ENCODE results near the gene RPL15.
"Not testable (repeated sequence)": the region's sequence is repeated elsewhere in the genome, so short reads cannot be mapped to it uniquely, and the experiment has no call there.

RPL15 gene

GRCh38 chr3:23913873-23914743 is 2.8 kb upstream of the RPL15 start:
- no peak overlapping the region for H3K4me3 Mint-ChIP-seq

DNA sequence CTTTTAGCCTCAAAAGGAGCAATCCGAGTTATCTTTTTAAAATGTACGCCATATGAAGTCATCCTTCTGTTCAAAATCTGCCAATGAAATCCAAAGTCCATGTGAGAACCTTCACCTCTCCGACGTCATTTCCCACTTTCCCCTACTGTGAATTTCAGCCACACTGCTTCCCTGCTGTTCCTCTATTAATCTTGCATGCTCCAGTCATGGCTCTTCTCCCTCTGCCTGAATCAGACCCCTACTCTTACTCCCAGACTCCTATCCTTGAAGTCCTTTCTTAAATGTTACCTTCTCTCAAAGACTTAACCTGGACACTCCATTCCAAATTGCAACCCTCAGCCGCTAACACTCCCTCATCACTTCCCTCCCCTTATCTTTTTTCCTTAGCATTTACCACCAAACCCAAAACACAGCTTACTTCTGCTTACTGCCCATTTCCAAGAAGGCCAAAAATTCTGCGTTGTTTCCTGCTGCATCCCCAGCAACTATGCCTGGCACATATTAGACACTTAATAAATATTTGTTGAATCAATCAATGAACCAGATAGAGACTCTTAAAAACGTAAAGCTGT is 1.3 kb upstream of the RPL15 start:
- Mint-ChIP-seq H3K4me1 (ENCODE audit: low read depth) (peaks cover 42% of the 10 kb centered on the region), H3K4me3 (peak overlapping the region; percentile 98), H3K27me3 (no peaks in the 10 kb centered on the region), H3K27ac (peak overlapping the region; percentile 55), H3K9me3 (ENCODE audit: low read depth) (no peaks in the 10 kb centered on the region), H3K36me3 (peaks cover 31% of the 10 kb centered on the region)

More at GRCh38 chr3:23913873-23914743, 2.8 kb upstream of the RPL15 start:
- peaks cover 28% of the 10 kb centered on the region for H3K4me1 Mint-ChIP-seq (ENCODE audit: low read depth)
- H3K27ac Mint-ChIP-seq, result no peak overlapping the region
- H3K9me3 Mint-ChIP-seq (ENCODE audit: low read depth), result no peaks in the 10 kb centered on the region
- H3K36me3 Mint-ChIP-seq, result peaks cover 21% of the 10 kb centered on the region
- H3K27me3 Mint-ChIP-seq, result no peaks in the 10 kb centered on the region

GRCh38 chr3:23916152-23916885 is 613 bp upstream of the RPL15 start:
- Mint-ChIP-seq H3K27me3 (no peaks in the 10 kb centered on the region), H3K4me1 (ENCODE audit: low read depth) (peaks cover 42% of the 10 kb centered on the region), H3K27ac (peak overlapping the region; percentile 99), H3K4me3 (peak overlapping the region; percentile 98), H3K9me3 (ENCODE audit: low read depth) (no peaks in the 10 kb centered on the region), H3K36me3 (peaks cover 33% of the 10 kb centered on the region)

DNA sequence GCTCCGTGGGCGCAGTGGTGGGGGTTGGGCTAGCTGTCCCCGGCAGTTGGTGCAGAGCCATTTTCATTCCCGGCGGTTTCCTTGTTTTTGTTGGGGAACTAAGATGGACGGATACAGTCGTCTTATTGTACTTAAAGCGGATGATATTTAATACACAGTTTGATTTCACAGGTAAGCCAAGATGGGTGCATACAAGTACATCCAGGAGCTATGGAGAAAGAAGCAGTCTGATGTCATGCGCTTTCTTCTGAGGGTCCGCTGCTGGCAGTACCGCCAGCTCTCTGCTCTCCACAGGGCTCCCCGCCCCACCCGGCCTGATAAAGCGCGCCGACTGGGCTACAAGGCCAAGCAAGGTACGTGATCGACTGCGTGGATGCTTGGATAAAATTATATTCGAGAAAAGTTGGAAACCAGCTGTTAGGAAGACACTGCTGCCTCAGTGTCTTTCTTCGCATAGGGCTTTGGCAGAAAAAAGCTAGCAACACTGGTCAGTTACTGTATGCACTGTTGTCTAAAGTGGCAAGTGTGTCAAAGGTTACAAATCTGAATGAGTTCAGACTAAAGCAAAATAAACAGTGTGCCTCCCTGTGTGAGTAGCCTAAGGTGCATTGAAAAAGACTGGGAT is 859 bp downstream of the RPL15 start:
- not testable (repeated sequence) for H3K27me3 Mint-ChIP-seq; H3K9me3 Mint-ChIP-seq (ENCODE audit: low read depth)
- peak overlapping the region; percentile 99 for H3K27ac Mint-ChIP-seq
- H3K4me1 Mint-ChIP-seq (ENCODE audit: low read depth), result peaks cover 42% of the 10 kb centered on the region
- peaks cover 33% of the 10 kb centered on the region for H3K36me3 Mint-ChIP-seq
- peak overlapping the region; percentile 98 for H3K4me3 Mint-ChIP-seq

DNA sequence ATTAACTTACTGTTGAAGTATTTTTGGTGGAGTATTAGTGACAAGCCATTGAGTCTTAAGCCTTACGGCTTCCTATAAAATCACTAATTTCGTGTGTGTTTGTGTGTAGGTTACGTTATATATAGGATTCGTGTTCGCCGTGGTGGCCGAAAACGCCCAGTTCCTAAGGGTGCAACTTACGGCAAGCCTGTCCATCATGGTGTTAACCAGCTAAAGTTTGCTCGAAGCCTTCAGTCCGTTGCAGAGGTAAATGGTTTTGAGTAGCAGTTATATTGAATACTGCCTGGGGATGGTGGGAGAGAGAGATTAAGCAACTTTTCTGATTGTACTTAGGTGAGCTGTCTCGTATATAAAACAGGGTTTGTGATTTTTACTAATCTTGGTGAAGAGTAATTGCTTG is 1.4 kb downstream of the RPL15 start:
- Mint-ChIP-seq H3K4me3 (peak overlapping the region; percentile 98), H3K27ac (peak overlapping the region; percentile 99), H3K4me1 (ENCODE audit: low read depth) (peaks cover 42% of the 10 kb centered on the region), H3K36me3 (peaks cover 33% of the 10 kb centered on the region)
- H3K9me3 Mint-ChIP-seq (ENCODE audit: low read depth); H3K27me3 Mint-ChIP-seq: not testable (repeated sequence)

GRCh38 chr3:23919628-23920027 is 2.7 kb downstream of the RPL15 start:
- H3K27me3 Mint-ChIP-seq, result no peaks in the 10 kb centered on the region
- peak overlapping the region; percentile 98 for H3K4me3 Mint-ChIP-seq

DNA sequence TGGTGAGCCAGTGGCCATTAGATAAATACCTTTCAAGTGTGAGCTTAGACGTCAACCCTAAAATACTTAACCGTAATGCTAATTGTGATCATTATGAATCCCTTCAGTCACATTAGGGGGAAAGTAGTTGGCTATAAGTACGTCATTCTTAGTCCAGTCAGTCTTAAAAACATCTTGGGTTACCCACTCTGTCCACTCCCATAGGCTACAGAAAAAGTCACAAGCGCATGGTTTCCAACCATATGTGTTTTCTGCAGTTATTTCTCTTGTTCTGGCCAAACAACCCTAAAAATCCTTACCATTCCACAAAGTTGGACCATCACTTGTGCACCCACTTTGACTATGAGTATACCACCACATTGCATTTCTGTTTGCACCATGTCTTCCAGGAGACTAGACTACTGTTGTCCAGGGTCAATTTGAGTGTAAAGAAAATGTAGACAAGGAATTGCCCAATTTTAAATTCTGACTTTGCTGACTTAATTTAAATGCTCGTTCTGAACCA is 3.3 kb downstream of the RPL15 start:
- Mint-ChIP-seq H3K27ac (peak overlapping the region; percentile 68), H3K27me3 (no peaks in the 10 kb centered on the region), H3K4me1 (ENCODE audit: low read depth) (peaks cover 30% of the 10 kb centered on the region), H3K9me3 (ENCODE audit: low read depth) (no peaks in the 10 kb centered on the region), H3K36me3 (peaks cover 33% of the 10 kb centered on the region), H3K4me3 (peak overlapping the region; percentile 98)

More at GRCh38 chr3:23919628-23920027, 2.7 kb downstream of the RPL15 start:
- Mint-ChIP-seq H3K4me1 (ENCODE audit: low read depth) (peaks cover 35% of the 10 kb centered on the region), H3K36me3 (peaks cover 33% of the 10 kb centered on the region), H3K27ac (peak overlapping the region; percentile 68), H3K9me3 (ENCODE audit: low read depth) (no peaks in the 10 kb centered on the region)

GRCh38 chr3:23921052-23921511 is 4.2 kb downstream of the RPL15 start:
- peak overlapping the region; percentile 68 for H3K27ac Mint-ChIP-seq
- H3K27me3 Mint-ChIP-seq, result no peaks in the 10 kb centered on the region
- no peak overlapping the region for H3K4me3 Mint-ChIP-seq
- H3K4me1 Mint-ChIP-seq (ENCODE audit: low read depth), result peaks cover 21% of the 10 kb centered on the region
- peaks cover 33% of the 10 kb centered on the region for H3K36me3 Mint-ChIP-seq
- H3K9me3 Mint-ChIP-seq (ENCODE audit: low read depth), result no peaks in the 10 kb centered on the region

- H3K4me3 Mint-ChIP-seq, result no peak overlapping the region
- H3K9me3 Mint-ChIP-seq (ENCODE audit: low read depth), result no peaks in the 10 kb centered on the region
- no peaks in the 10 kb centered on the region for H3K27me3 Mint-ChIP-seq
- H3K4me1 Mint-ChIP-seq (ENCODE audit: low read depth), result peaks cover 19% of the 10 kb centered on the region
- H3K27ac Mint-ChIP-seq, result no peak overlapping the region
- H3K36me3 Mint-ChIP-seq, result peaks cover 18% of the 10 kb centered on the region
Observed at GRCh38 chr3:23923786-23924185, 6.9 kb downstream of the RPL15 start.

DNA sequence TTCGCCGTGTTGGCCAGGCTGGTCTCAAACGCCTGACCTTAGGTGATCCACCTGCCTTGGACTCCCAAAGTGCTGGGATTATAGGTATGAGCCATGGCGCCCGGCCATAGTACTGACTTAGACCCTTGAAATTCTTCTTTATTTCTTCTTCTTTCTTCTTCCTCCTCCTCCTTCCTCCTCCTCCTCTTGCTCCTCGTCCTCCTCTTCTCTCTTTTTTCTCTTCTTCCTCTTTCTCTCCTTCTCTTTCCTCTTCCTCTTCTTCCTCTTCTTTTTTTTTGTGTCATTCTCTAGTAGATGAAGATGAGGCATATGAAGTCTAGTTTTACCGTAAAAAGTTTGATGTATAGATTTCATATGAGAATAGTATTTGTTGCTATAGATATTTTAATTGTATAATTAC is 9.3 kb downstream of the RPL15 start:
- Mint-ChIP-seq H3K4me3 (no peak overlapping the region), H3K36me3 (no peaks in the 10 kb centered on the region), H3K4me1 (ENCODE audit: low read depth) (peaks cover 2% of the 10 kb centered on the region), H3K27ac (no peak overlapping the region), H3K9me3 (ENCODE audit: low read depth) (no peaks in the 10 kb centered on the region), H3K27me3 (no peaks in the 10 kb centered on the region)

GRCh38 chr3:23926736-23927135 is 9.8 kb downstream of the RPL15 start:
- H3K27ac Mint-ChIP-seq, result no peak overlapping the region
- H3K36me3 Mint-ChIP-seq, result no peaks in the 10 kb centered on the region

DNA sequence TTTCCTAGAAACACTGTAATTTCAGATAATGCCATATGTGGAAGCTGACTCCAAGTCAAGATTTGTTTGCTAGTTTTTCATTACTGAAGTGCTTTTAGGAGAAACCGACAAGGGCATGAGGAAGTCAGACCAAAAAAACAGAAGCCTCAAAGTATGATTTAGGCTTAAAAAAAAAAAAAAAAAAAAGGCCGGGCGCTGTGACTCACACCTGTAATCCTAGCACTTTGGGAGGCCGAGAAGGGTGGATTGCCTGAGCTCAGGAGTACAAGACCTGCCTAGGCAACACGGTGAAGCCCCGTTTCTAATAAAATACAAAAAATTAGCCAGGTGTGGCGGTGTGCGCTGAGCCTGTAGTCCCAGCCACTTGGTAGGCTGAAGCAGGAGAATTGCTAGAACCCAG is 11.6 kb downstream of the RPL15 start:
- no peak overlapping the region for H3K27ac Mint-ChIP-seq
- H3K4me1 Mint-ChIP-seq (ENCODE audit: low read depth), result peaks cover 2% of the 10 kb centered on the region
- no peaks in the 10 kb centered on the region for H3K36me3 Mint-ChIP-seq
- no peaks in the 10 kb centered on the region for H3K9me3 Mint-ChIP-seq (ENCODE audit: low read depth)
- no peak overlapping the region for H3K4me3 Mint-ChIP-seq
- no peaks in the 10 kb centered on the region for H3K27me3 Mint-ChIP-seq

More at GRCh38 chr3:23926736-23927135, 9.8 kb downstream of the RPL15 start:
- Mint-ChIP-seq H3K27me3 (no peaks in the 10 kb centered on the region), H3K4me1 (ENCODE audit: low read depth) (peaks cover 2% of the 10 kb centered on the region), H3K4me3 (no peak overlapping the region), H3K9me3 (ENCODE audit: low read depth) (no peaks in the 10 kb centered on the region)

GRCh38 chr3:23931597-23931996 is 14.7 kb downstream of the RPL15 start:
- H3K27ac Mint-ChIP-seq, result no peak overlapping the region
- no peaks in the 10 kb centered on the region for H3K9me3 Mint-ChIP-seq (ENCODE audit: low read depth)
- H3K36me3 Mint-ChIP-seq, result no peaks in the 10 kb centered on the region
- no peaks in the 10 kb centered on the region for H3K27me3 Mint-ChIP-seq
- peaks cover 2% of the 10 kb centered on the region for H3K4me1 Mint-ChIP-seq (ENCODE audit: low read depth)
- H3K4me3 Mint-ChIP-seq, result no peak overlapping the region

DNA sequence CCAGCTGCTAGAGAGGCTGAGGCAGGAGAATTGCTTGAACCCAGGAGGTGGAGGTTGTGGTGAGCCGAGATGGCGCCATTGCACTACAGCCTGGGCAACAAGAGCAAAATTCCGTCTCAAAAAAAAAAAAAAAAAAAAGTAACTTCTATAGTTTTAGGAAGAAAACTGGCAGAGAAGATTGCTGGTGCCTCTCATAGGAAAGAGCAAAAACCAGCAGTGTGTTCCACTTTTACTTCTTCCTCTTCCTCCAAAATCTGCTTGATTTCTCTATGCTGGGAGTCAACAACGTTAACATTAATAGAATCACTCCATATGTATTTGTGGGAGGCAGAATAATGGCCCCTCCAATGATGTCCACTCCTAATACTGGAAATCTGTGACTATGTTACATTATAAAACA is 15.6 kb downstream of the RPL15 start:
- Mint-ChIP-seq H3K9me3 (ENCODE audit: low read depth) (no peaks in the 10 kb centered on the region), H3K4me3 (no peak overlapping the region), H3K27me3 (no peaks in the 10 kb centered on the region), H3K27ac (no peak overlapping the region), H3K4me1 (ENCODE audit: low read depth) (peaks cover 2% of the 10 kb centered on the region), H3K36me3 (no peaks in the 10 kb centered on the region)

Data from activated naive CD8-positive, alpha-beta T cell (primary cell).